C4-2B (cell line): ENCODE results near the gene SND1.

ENCODE experiments used
- H3K27ac ChIP-seq: fragments of 450-650 bp; 2 replicates; pipeline ENCODE4 v1.5.1; 2017
- ZFX ChIP-seq: fragments of 450-650 bp; IDR thresholded peaks from 2 replicates; pipeline ENCODE4 v1.6.1; 2017
- TF ChIP-seq, protein P1 (sequence below): fragments of 450-650 bp; conservative IDR thresholded peaks from 2 replicates; pipeline ENCODE4 v1.5.1; 2017; ENCODE audit warnings: mild to moderate bottlenecking

SND1 gene

DNA sequence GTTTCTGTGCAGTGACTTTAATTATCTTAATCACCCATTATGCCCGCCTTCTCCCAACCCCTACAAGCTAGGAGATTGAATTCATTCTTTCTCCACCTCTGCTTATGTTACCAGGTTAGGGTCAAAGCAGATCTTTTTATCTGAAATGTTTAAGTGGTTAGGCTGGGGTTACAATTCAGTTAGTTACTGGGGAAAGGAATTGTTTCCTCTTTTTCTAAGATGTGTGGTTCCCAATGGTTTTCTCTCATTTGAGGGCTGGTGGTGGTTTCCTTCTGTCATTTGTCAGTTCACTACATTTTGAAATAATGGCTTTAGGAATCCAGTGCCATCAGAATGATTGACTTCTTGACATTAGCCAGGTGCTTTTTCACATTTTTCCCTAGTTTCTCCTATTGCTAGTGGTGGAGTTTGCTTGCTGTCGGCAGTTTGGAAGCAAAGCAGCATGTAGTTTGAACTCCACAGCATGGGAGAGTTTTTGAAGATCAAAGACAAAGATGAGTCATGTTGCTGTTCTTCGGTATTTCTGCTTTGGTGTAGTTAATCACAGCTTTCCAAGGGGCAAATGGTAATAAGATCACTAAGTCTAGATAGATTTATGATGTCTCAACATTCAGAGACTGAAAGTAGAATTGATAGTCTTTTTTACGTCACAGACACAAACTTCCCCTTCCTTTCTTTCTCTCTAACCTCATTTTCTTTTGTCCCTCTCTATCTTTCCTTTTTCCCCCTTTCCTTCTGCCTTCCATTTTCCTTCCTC lies 168.2 kb downstream of the SND1 start:
- H3K27ac ChIP-seq: no peak overlapping the region
- TF ChIP-seq, protein P1, sequence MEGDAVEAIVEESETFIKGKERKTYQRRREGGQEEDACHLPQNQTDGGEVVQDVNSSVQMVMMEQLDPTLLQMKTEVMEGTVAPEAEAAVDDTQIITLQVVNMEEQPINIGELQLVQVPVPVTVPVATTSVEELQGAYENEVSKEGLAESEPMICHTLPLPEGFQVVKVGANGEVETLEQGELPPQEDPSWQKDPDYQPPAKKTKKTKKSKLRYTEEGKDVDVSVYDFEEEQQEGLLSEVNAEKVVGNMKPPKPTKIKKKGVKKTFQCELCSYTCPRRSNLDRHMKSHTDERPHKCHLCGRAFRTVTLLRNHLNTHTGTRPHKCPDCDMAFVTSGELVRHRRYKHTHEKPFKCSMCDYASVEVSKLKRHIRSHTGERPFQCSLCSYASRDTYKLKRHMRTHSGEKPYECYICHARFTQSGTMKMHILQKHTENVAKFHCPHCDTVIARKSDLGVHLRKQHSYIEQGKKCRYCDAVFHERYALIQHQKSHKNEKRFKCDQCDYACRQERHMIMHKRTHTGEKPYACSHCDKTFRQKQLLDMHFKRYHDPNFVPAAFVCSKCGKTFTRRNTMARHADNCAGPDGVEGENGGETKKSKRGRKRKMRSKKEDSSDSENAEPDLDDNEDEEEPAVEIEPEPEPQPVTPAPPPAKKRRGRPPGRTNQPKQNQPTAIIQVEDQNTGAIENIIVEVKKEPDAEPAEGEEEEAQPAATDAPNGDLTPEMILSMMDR: no peak

DNA sequence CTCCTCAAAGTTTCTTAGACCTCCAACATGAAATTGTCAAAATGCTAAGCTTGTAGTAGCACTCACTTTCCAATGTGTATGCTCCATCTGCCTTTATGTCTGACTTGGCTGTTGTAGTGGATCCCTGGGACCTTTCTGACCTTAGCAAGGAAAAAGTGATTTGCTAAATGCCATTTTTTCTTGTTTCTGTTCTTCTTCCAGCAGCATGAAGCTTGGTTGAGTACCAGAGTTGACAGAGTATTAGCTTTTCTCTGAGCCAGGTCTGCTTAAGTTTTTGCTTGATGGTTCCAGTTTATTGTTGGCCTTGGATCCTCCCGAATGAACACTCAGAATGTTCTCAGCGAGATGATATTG lies 168.7 kb downstream of the SND1 start:
- no peak overlapping the region for H3K27ac ChIP-seq
- TF ChIP-seq, protein P1: no peak
- no peak for TF ChIP-seq ZFX

DNA sequence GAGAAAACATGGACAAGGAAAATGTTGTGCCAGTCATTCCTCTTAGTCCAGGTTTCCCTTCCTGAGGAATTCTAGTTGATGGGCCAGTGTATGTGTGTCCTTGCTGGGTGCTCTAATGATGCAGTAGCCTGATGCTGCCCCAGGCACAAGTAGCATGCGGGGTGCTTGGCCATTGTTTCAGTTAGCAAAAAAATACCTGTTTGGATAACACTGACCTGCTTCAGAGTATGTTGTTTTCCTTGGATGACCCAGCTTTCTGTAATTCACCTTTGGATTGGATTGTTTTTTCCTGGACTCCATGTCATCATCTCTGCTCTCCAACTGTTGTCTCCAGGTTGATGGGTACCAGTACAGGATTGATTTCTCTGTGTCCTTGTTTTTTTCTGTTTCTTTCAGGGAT lies 169.2 kb downstream of the SND1 start:
- H3K27ac ChIP-seq: no peak overlapping the region
- TF ChIP-seq, protein P1: no peak
- no peak for TF ChIP-seq ZFX

- peak overlapping the region; percentile 40; the same call in 1 of the 2 replicates for H3K27ac ChIP-seq
- no peak for TF ChIP-seq ZFX
- TF ChIP-seq, protein P1: no peak
These were observed 171.0 kb downstream of the SND1 start for GRCh38 chr7:127822822-127823508.

DNA sequence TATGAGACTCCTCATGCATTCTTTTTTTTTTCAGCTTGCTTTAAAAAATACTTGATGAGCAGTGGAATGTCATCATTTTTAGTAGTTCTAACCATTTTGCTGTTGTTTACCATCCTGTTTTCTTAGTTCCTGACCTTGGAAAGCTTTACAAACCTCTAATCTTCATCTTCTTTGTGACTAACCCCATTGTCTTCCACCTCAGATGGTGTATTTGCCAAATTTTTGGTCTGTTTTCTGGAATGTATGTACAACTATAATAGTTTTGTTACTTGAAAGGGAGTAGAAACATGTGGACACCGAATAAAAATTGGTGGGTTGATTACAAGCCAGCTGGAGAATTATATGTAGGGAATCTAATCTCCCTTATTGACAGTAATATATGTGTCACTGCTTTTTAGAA lies 172.7 kb downstream of the SND1 start:
- TF ChIP-seq, protein P1: no peak
- no peak for TF ChIP-seq ZFX
- H3K27ac ChIP-seq: no peak overlapping the region

DNA sequence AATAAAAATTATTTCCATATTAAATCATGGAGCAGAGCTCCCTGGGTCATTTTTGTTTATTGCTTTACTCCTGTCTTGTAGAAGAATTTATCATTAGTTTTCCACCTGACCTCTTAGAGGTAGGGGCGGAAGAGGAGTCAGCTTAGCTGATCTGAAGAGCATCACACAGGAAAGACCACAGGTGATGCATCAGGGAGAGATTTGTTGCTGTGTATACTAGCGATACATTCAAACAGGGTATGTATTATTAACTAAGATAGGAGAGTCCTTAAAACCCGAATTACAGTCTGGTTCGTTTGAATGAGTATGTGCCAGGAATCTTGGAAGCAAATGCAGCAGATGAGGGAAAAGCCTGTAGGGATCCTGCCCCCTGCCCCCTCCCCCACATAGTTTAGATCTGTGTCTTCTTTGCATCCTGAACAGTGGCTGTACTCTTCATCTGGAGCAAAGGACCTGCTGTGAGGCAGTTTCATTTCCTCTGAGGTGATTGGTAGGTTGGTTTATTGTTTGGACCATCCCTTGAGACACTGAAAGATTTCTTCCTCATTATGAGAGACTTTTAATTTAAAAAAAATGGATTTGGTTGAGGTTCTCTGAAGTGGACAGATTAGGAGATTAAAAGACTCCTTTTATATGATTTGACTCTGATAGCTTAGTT lies 177.0 kb downstream of the SND1 start:
- H3K27ac ChIP-seq: no peak overlapping the region
- TF ChIP-seq ZFX: no peak
- TF ChIP-seq, protein P1: no peak
